ENCODE measurements around the gene LCNL1. TPM values are rescaled to one million over a fixed set of nuclear protein-coding genes. Genes with fewer than 3 reads are reported as not detected.
A peak's percentile ranks its signal among the peaks of the same experiment; 100 is the strongest.

The LCNL1 gene
- total RNA-seq, 6 donors from 2014 or later, result 0.61 to 6.3 (median 1.8) TPM; not detected in 1

- no peaks in the 10 kb centered on the region for H3K27me3 ChIP-seq
- peaks cover 0 to 19% (median 8%) of the 10 kb centered on the region in 4 donors for H3K36me3 ChIP-seq
- peak overlapping the region in 3 of 4 donors; percentile 13 to 38 (median 29) for H3K4me3 ChIP-seq
- DNase-seq (peak in 1 of 2 donors; percentile 68), ATAC-seq (ENCODE audit: low FRiP score in 2 of 2) (peak in 1 of 2 donors; percentile 11)
- H3K9me3 ChIP-seq, result no peaks in the 10 kb centered on the region
- peaks cover 25 to 52% (median 42%) of the 10 kb centered on the region in 4 donors for H3K4me1 ChIP-seq
- peak overlapping the region; percentile 65 to 79 (median 70) for H3K27ac ChIP-seq
- no peak for TF ChIP-seq POLR2A (IDR thresholded peaks at IDR 0.05)
- no peak for TF ChIP-seq POLR2AphosphoS5 (IDR thresholded peaks at IDR 0.05)
- no peak for TF ChIP-seq CTCF (IDR thresholded peaks at IDR 0.05)
- no peak for TF ChIP-seq EP300 (IDR thresholded peaks at IDR 0.05)
- 41 to 42% methylated on average over 7 to 13 of the region's 15 CpGs for WGBS, 2 donors
Measured at GRCh38 chr9:137034039-137034708, 51.4 kb downstream of the LCNL1 start.

- Histone ChIP-seq H3K36me3 (peaks cover 0 to 27% (median 14%) of the 10 kb centered on the region in 4 donors), H3K4me1 (peaks cover 17 to 45% (median 34%) of the 10 kb centered on the region in 4 donors), H3K4me3 (peak overlapping the region in 3 of 4 donors; percentile 6 to 30 (median 22)), H3K27me3 (no peaks in the 10 kb centered on the region), H3K27ac (peak overlapping the region; percentile 46 to 79 (median 67)), H3K9me3 (no peaks in the 10 kb centered on the region)
- ATAC-seq (ENCODE audit: low FRiP score in 2 of 2) (peak; percentile 83), DNase-seq (peak; percentile 89 to 92)
- peak; percentile 87 to 97 (median 94) for TF ChIP-seq CTCF (IDR thresholded peaks at IDR 0.05)
- TF ChIP-seq POLR2A (IDR thresholded peaks at IDR 0.05), result no peak
- TF ChIP-seq EP300 (IDR thresholded peaks at IDR 0.05), result no peak
- TF ChIP-seq POLR2AphosphoS5 (IDR thresholded peaks at IDR 0.05), result peak in 1 of 2 donors; percentile 8
- WGBS, 2 donors, result 25 to 27% methylated on average over 13 to 18 of the region's 24 CpGs
Measured at GRCh38 chr9:137034709-137035506, 52.1 kb downstream of the LCNL1 start.

Other genes with a start within 250 kb of the LCNL1 start
- 10 to 100 TPM in 1 of 6 donors, 1 to 10 TPM in 4, under 1 TPM in 1; 0.39 to 17.8 (median 2.2) TPM for gene LCN10, start 240.1 kb upstream of the LCNL1 start, total RNA-seq
- gene LCN6, start 234.5 kb upstream of the LCNL1 start, total RNA-seq, result 10 to 100 TPM in 1 of 6 donors, 1 to 10 TPM in 3, not detected in 2; 2.7 to 35.1 (median 5.5) TPM
- not detected for gene LCN8, start 224.8 kb upstream of the LCNL1 start, total RNA-seq
- under 1 TPM in 1 of 6 donors, not detected in 5; 0.23 TPM for gene LCN15, start 218.5 kb upstream of the LCNL1 start, total RNA-seq
- gene TMEM141, start 191.6 kb upstream of the LCNL1 start, total RNA-seq, result 100 to 1,000 TPM in 2 of 6 donors, 10 to 100 TPM in 4; 55.5 to 134 (median 80.5) TPM
- gene CCDC183, start 186.7 kb upstream of the LCNL1 start, total RNA-seq, result 100 to 1,000 TPM in 1 of 6 donors, 10 to 100 TPM in 1, 1 to 10 TPM in 4; 1.9 to 130 (median 6.6) TPM
- gene RABL6, start 175.0 kb upstream of the LCNL1 start, total RNA-seq, result 100 to 1,000 TPM in 2 of 6 donors, 10 to 100 TPM in 4; 47.2 to 128 (median 78.9) TPM
- gene AJM1, start 140.5 kb upstream of the LCNL1 start, total RNA-seq, result 1 to 10 TPM; 1.4 to 7.3 (median 3.0) TPM
- gene PHPT1, start 133.6 kb upstream of the LCNL1 start, total RNA-seq, result 100 to 1,000 TPM in 1 of 6 donors, 10 to 100 TPM in 5; 51.3 to 135 (median 64.1) TPM
- 10 to 100 TPM in 3 of 6 donors, 1 to 10 TPM in 3; 2.1 to 18.9 (median 11.0) TPM for gene MAMDC4, start 130.6 kb upstream of the LCNL1 start, total RNA-seq
- 100 to 1,000 TPM; 137 to 312 (median 282) TPM for gene EDF1, start 116.7 kb upstream of the LCNL1 start, total RNA-seq
- 10 to 100 TPM; 10.6 to 20.8 (median 13.4) TPM for gene TRAF2, start 96.5 kb upstream of the LCNL1 start, total RNA-seq
- gene FBXW5, start 38.3 kb upstream of the LCNL1 start, total RNA-seq, result 100 to 1,000 TPM in 5 of 6 donors, 10 to 100 TPM in 1; 93.3 to 191 (median 153) TPM
- 1 to 10 TPM in 3 of 6 donors, not detected in 3; 1.8 to 4.4 (median 2.1) TPM for gene C8G, start 37.8 kb upstream of the LCNL1 start, total RNA-seq
- gene LCN12, start 30.7 kb upstream of the LCNL1 start, total RNA-seq, result 1 to 10 TPM in 4 of 6 donors, under 1 TPM in 1, not detected in 1; 0.89 to 5.2 (median 2.3) TPM
- gene PTGDS, start 5.5 kb upstream of the LCNL1 start, total RNA-seq, result 100 to 1,000 TPM in 5 of 6 donors, 10 to 100 TPM in 1; 31.7 to 395 (median 246) TPM
- gene PAXX, start 9.4 kb downstream of the LCNL1 start, total RNA-seq, result 100 to 1,000 TPM in 1 of 6 donors, 10 to 100 TPM in 5; 41.8 to 150 (median 52.8) TPM
- gene CLIC3, start 13.6 kb downstream of the LCNL1 start, total RNA-seq, result 100 to 1,000 TPM in 2 of 6 donors, 10 to 100 TPM in 4; 41.9 to 132 (median 85.2) TPM
- gene ABCA2, start 45.2 kb downstream of the LCNL1 start, total RNA-seq, result 10 to 100 TPM; 14.7 to 49.2 (median 29.6) TPM
- gene FUT7, start 49.1 kb downstream of the LCNL1 start, total RNA-seq, result 1 to 10 TPM in 4 of 6 donors, under 1 TPM in 1, not detected in 1; 0.94 to 2.3 (median 2.0) TPM
- gene NPDC1, start 63.2 kb downstream of the LCNL1 start, total RNA-seq, result 100 to 1,000 TPM in 2 of 6 donors, 10 to 100 TPM in 4; 26.7 to 199 (median 73.2) TPM
- under 1 TPM in 4 of 6 donors, not detected in 2; 0.34 to 0.98 (median 0.55) TPM for gene ENTPD2, start 71.1 kb downstream of the LCNL1 start, total RNA-seq
- 1 to 10 TPM in 4 of 6 donors, under 1 TPM in 2; 0.69 to 6.8 (median 1.4) TPM for gene SAPCD2, start 87.6 kb downstream of the LCNL1 start, total RNA-seq
- 10 to 100 TPM; 10.5 to 69.1 (median 34.0) TPM for gene UAP1L1, start 94.5 kb downstream of the LCNL1 start, total RNA-seq
- gene MAN1B1, start 104.0 kb downstream of the LCNL1 start, total RNA-seq, result 10 to 100 TPM; 38.0 to 97.4 (median 54.1) TPM
- 100 to 1,000 TPM; 108 to 394 (median 229) TPM for gene DPP7, start 131.7 kb downstream of the LCNL1 start, total RNA-seq
- gene GRIN1, start 156.2 kb downstream of the LCNL1 start, total RNA-seq, result 1 to 10 TPM in 1 of 6 donors, under 1 TPM in 2, not detected in 3; 0.17 to 2.1 (median 0.49) TPM
- gene LRRC26, start 187.1 kb downstream of the LCNL1 start, total RNA-seq, result 1 to 10 TPM in 3 of 6 donors, under 1 TPM in 1, not detected in 2; 0.46 to 6.3 (median 1.7) TPM
- gene TMEM210, start 189.1 kb downstream of the LCNL1 start, total RNA-seq, result not detected
- gene ANAPC2, start 205.6 kb downstream of the LCNL1 start, total RNA-seq, result 100 to 1,000 TPM in 1 of 6 donors, 10 to 100 TPM in 5; 31.9 to 174 (median 67.3) TPM
- 100 to 1,000 TPM in 1 of 6 donors, 10 to 100 TPM in 5; 39.8 to 110 (median 73.0) TPM for gene SSNA1, start 205.7 kb downstream of the LCNL1 start, total RNA-seq
- gene TPRN, start 217.7 kb downstream of the LCNL1 start, total RNA-seq, result 10 to 100 TPM; 18.9 to 33.1 (median 27.1) TPM
- 10 to 100 TPM; 17.8 to 35.5 (median 31.1) TPM for gene TMEM203, start 222.7 kb downstream of the LCNL1 start, total RNA-seq
- gene NDOR1, start 222.7 kb downstream of the LCNL1 start, total RNA-seq, result 10 to 100 TPM in 4 of 6 donors, 1 to 10 TPM in 2; 7.7 to 54.5 (median 18.5) TPM
- gene RNF208, start 239.2 kb downstream of the LCNL1 start, total RNA-seq, result 10 to 100 TPM in 1 of 6 donors, 1 to 10 TPM in 5; 2.3 to 12.6 (median 4.5) TPM
- 1 to 10 TPM in 2 of 6 donors, under 1 TPM in 3, not detected in 1; 0.20 to 2.0 (median 0.97) TPM for gene CYSRT1, start 242.2 kb downstream of the LCNL1 start, total RNA-seq
- gene RNF224, start 244.5 kb downstream of the LCNL1 start, total RNA-seq, result under 1 TPM in 3 of 6 donors, not detected in 3; 0.46 to 0.59 (median 0.57) TPM
- gene SLC34A3, start 247.9 kb downstream of the LCNL1 start, total RNA-seq, result under 1 TPM in 2 of 6 donors, not detected in 4; 0.10 to 0.17 TPM

Measured in upper lobe of left lung (tissue), 6 donors.